Choroid plexus epithelial cell (primary cell): ENCODE measurements around the gene CNIH3.

Experiments used
- DNase-seq: peaks from one replicate; pipeline ENCODE4 v3.0.0-alpha.2; 2010; ENCODE audit warnings: low read depth
- H3K4me3 ChIP-seq: 2 replicates; pipeline ENCODE4 v1.5.1; 2011; ENCODE audit warnings: low read depth, mild to moderate bottlenecking, control low read depth, low read length, moderate library complexity
- TF ChIP-seq, protein P1 (sequence below): conservative IDR thresholded peaks from 2 replicates; pipeline ENCODE4 v1.5.1; 2011; ENCODE audit warnings: low read depth, mild to moderate bottlenecking, control low read depth, inconsistent platforms, low read length, moderate library complexity

Gene CNIH3

DNA sequence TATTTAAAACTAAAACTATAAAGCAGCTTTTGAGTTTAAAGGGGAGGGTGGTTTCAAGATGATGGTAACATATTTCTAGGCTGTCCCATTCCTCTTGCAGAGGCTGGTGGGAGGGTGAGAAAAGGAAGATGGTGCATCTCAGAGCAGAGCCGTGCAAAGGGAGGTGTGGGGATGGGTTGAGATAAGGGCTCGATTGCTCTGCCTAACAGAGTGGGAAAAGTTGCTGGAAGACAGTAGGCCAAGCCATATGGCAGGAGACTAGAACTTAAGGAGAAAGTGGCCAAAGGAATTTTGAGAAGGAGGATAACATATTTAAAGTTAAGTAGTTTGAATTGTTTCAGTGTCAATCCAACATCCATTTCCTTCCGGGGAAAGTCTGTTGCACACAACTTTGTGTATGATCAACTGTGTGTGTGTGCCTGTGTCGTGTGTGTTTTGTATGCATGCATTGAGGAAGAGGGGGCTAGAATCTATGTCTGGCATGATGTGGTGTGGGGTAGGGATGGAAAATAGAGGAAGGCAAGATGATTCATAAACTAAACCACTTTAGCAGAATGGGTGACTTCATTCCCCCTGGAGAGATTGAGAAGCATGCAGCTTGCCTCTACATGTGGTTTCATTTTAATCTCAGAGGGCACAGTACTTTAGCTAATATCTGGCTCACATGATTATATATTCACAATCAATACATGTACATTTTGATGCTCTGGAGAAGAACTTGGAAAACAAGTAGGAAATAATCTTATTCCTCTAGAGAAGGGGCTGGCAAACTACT is 168.3 kb downstream of the CNIH3 start:
- no peak overlapping the region for H3K4me3 ChIP-seq
- no peak for DNase-seq
- TF ChIP-seq, protein P1, sequence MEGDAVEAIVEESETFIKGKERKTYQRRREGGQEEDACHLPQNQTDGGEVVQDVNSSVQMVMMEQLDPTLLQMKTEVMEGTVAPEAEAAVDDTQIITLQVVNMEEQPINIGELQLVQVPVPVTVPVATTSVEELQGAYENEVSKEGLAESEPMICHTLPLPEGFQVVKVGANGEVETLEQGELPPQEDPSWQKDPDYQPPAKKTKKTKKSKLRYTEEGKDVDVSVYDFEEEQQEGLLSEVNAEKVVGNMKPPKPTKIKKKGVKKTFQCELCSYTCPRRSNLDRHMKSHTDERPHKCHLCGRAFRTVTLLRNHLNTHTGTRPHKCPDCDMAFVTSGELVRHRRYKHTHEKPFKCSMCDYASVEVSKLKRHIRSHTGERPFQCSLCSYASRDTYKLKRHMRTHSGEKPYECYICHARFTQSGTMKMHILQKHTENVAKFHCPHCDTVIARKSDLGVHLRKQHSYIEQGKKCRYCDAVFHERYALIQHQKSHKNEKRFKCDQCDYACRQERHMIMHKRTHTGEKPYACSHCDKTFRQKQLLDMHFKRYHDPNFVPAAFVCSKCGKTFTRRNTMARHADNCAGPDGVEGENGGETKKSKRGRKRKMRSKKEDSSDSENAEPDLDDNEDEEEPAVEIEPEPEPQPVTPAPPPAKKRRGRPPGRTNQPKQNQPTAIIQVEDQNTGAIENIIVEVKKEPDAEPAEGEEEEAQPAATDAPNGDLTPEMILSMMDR = no peak

DNA sequence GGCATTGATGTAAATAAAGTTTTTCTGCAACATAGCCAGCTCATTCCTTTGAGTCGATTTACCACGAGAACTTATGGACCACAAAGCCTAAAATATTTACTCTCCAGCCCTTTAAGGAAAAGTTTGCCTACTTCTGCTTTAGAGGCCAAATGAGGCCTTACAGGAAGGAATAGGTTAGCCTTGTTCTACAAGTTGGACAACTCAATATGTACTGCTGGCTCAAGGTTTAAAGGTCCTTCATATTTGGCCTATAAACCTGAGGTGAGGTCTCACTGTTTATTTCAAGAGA is 168.9 kb downstream of the CNIH3 start:
- no peak for DNase-seq
- H3K4me3 ChIP-seq = no peak overlapping the region
- TF ChIP-seq, protein P1 = no peak

DNA sequence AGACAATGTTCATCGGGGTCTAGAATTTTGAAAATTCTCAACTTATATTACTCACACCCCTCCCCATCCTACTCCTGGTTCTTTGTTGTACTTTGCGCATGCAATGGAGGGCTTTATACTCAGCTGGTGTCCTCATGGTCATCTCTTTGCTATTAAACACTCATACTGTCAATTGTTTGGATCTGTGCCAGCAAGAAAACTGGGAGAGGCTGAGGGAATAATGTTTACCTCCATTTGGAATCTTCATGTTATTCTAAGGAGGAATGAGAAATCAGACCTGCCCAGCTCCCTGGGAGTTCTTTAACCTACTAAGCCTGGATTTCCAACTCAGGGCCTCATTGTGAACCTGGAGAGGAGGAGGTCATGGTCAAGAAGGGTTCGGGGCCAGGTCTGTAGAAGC is 169.5 kb downstream of the CNIH3 start:
- TF ChIP-seq, protein P1 = no peak
- no peak for DNase-seq

DNA sequence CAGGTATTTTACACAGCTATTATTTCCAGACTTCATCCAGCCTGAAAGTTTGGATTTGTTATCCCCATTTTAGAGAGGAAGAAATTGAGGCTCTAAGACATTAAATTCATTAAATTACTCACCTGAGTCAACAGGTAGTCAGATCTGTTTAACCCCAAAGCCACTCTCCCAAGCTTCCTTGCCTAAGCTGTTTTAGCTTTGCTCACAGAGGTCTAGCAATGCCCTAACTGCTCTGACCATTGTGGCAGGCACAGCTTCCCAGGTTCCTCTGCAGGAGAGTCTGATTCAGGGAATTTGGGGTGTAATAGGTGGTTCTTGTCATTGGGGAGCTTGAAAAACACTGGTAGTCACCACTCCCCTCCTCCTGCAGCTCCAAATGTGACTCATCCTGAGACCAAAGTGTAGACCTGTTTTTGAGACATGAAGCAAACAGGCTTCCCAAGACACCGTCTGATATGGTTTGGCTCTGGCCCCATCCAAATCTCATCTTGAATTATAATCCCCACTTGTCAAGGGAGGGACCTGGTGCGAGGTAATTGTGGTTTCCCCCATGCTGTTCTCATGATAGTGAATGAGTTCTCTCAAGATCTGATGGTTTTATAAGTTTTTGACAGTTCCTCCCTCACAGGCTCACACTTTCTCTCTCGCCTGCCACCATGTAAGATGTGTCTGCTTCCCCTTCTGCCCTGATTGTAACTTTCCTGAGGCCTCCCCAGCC is 170.6 kb downstream of the CNIH3 start:
- DNase-seq = no peak
- H3K4me3 ChIP-seq = no peak overlapping the region
- TF ChIP-seq, protein P1 = no peak

More for the DNA sequence above, 169.5 kb downstream of the CNIH3 start:
- no peak overlapping the region for H3K4me3 ChIP-seq

DNA sequence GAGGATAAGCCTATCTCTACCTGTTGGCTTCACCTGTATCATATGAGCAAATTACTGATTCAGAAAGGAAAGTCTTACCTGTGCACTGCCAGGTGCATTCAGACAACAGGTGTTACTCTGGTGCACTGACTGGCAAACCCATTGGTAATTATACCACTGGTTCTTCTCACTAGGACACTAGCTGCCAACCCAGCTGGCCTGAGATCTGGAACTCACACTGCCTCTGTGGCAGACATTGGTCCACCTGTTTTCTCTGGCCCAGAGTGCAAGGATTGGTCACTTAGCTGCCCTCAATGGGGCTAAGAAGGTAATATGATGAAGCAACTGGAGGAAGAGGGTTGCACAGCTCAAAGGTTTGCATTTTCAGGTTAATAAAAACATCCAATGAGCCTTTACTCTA is 173.2 kb downstream of the CNIH3 start:
- TF ChIP-seq, protein P1 = no peak
- no peak overlapping the region for H3K4me3 ChIP-seq
- no peak for DNase-seq
